Esophagus squamous epithelium (tissue), 5 donors: ENCODE measurements around the gene MTG2. TPM values are rescaled to one million over a fixed set of nuclear protein-coding genes. Genes with fewer than 3 reads are reported as not detected.

Source experiments
- DNase-seq: peaks from one replicate; lab custom pipeline; 2025; lab: John Stamatoyannopoulos, UW
- H3K27ac ChIP-seq, 4 donors: fragments of 200-600 bp; sonication (generic); one replicate each; pipeline ENCODE4 v1.5.1; 2016 to 2019; ENCODE audit warnings: mild to moderate bottlenecking in 1 of 4
- H3K27me3 ChIP-seq, 4 donors: fragments of 200-600 bp; sonication (generic); 1 replicate in 3 of 4; 2 replicates in 1 of 4; pipeline versions ENCODE4 v1.5.1 to v1.6.0; 2017 to 2021; ENCODE audit warnings: antibody characterized with exemption in 1 of 4
- H3K36me3 ChIP-seq, 3 donors: fragments of 200-600 bp; sonication (generic); one replicate each; pipeline ENCODE4 v1.5.1; 2016 to 2019
- H3K4me1 ChIP-seq, 3 donors: fragments of 200-600 bp; sonication (generic); one replicate each; pipeline ENCODE4 v1.5.1; 2017 to 2019
- H3K4me3 ChIP-seq, 4 donors: fragments of 200-600 bp; sonication (generic); 1 replicate in 3 of 4; 2 replicates in 1 of 4; pipeline ENCODE4 v1.5.1; 2016 to 2019; ENCODE audit warnings: mild to moderate bottlenecking in 2 of 4, moderate library complexity in 1 of 4
- H3K9me3 ChIP-seq, 3 donors: fragments of 200-600 bp; sonication (generic); one replicate each; pipeline ENCODE4 v1.5.1; 2016 to 2019
- POLR2A ChIP-seq, 4 donors: fragments of 450-650 bp; IDR thresholded peaks; one replicate each; pipeline ENCODE4 v1.6.1; 2017; ENCODE audit warnings: antibody characterized with exemption in 4 of 4, mild to moderate bottlenecking in 4 of 4, moderate library complexity in 3 of 4
- WGBS, 2 donors: methylation state at CpG; one replicate each; pipeline ENCODE4 v1.1.5; 2018; 5-methylcytosine and 5-hydroxymethylcytosine counted together
- intact Hi-C: fragments of 100-400 bp; cut with DNase I; formaldehyde crosslinking; loops from one replicate; pipeline ENCODE4 v1.15.0; 2022
- total RNA-seq, 4 donors: library from RNA; depleted of rRNA; stranded (reverse); fragments of >200 nt; gene quantifications; one replicate each; pipeline ENCODE4 v1.1.0, GENCODE V29; 2016
- TF ChIP-seq, protein P1 (sequence below), 6 experiments: fragments of 450-650 bp in 4 of 6; fragments of 200-600 bp in 2 of 6; sonication (generic) in 2 of 6; IDR thresholded peaks; one replicate each; pipeline ENCODE4 v1.5.1; 2016 to 2019; ENCODE audit warnings: antibody characterized with exemption in 6 of 6, mild to moderate bottlenecking in 4 of 6, moderate library complexity in 4 of 6
- donor health status: DM: yes; HTN: yes; CAD: no.

MTG2 gene
- total RNA-seq, 4 donors from 2014 or later: 17.4 to 25.5 (median 21.7) TPM

DNA sequence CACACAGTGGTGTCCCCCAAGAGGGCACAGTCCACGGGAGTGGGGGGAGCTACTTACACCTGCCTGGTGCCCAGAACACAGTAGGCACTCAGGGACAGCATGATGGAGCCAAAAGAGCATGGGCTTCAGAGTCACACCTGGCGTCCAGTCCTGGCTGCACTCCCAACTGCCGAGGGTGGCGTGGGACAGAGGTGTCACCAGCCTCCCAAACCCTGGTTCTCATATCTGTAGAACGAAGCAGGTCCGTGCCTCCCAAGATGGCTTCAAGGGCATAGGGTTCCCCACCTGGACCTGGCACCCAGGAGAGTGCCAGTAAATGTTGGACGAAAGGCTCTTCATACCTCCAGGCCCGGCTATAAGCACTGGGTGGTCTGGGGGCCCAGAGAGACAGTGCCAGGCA lies 28.4 kb downstream of the MTG2 start:
- Histone ChIP-seq H3K36me3 (no peaks in the 10 kb centered on the region), H3K9me3 (no peaks in the 10 kb centered on the region), H3K4me3 (no peak overlapping the region), H3K27ac (no peak overlapping the region), H3K4me1 (no peaks in the 10 kb centered on the region), H3K27me3 (peaks cover 0 to 71% (median 2%) of the 10 kb centered on the region in 4 donors)
- TF ChIP-seq, protein P1, sequence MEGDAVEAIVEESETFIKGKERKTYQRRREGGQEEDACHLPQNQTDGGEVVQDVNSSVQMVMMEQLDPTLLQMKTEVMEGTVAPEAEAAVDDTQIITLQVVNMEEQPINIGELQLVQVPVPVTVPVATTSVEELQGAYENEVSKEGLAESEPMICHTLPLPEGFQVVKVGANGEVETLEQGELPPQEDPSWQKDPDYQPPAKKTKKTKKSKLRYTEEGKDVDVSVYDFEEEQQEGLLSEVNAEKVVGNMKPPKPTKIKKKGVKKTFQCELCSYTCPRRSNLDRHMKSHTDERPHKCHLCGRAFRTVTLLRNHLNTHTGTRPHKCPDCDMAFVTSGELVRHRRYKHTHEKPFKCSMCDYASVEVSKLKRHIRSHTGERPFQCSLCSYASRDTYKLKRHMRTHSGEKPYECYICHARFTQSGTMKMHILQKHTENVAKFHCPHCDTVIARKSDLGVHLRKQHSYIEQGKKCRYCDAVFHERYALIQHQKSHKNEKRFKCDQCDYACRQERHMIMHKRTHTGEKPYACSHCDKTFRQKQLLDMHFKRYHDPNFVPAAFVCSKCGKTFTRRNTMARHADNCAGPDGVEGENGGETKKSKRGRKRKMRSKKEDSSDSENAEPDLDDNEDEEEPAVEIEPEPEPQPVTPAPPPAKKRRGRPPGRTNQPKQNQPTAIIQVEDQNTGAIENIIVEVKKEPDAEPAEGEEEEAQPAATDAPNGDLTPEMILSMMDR (IDR thresholded peaks at IDR 0.05): no peak
- no peak for TF ChIP-seq POLR2A (IDR thresholded peaks at IDR 0.05)
- intact Hi-C loops: no loop called here
- 100% methylated on average over 1 of the region's 8 CpGs; no CpG with 5 or more reads in 1 of the 2 donors for WGBS, 2 donors
- no peak for DNase-seq

DNA sequence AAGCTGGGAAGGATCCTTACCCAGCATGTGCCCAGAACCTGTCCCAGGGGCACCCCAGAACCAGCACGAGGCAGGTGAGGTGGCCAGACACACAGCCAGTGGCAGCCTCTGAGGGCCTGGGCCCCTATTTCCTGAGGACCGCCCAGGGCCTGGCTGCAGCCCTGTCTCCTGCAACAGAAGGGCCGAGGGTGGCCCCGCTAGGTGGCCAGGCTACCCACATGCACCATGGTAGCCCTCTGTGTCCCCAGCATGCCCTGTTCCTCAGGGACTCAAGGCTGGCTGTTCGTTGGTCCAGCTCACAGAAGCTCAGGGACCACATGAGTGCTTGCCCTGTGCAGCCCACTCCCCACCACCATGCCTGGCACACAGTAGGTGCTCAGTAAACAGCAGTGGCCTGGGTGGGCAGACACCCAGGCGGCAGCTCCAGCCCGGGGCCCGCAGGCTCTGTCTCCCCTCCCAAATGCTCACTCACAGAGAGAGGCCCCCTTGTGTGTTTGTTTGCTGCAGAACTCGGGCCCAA lies 29.0 kb downstream of the MTG2 start:
- H3K36me3 ChIP-seq: no peaks in the 10 kb centered on the region
- no peak overlapping the region for H3K4me3 ChIP-seq
- TF ChIP-seq, protein P1 (IDR thresholded peaks at IDR 0.05): no peak
- no peak for TF ChIP-seq POLR2A (IDR thresholded peaks at IDR 0.05)
- H3K27ac ChIP-seq: no peak overlapping the region
- H3K27me3 ChIP-seq: peaks cover 0 to 77% (median 5%) of the 10 kb centered on the region in 4 donors
- no peak for DNase-seq
- WGBS, 2 donors: 35% methylated on average over 5 of the region's 9 CpGs; no CpG with 5 or more reads in 1 of the 2 donors
- H3K4me1 ChIP-seq: no peaks in the 10 kb centered on the region
- no peaks in the 10 kb centered on the region for H3K9me3 ChIP-seq
- intact Hi-C loops: no loop called here

DNA sequence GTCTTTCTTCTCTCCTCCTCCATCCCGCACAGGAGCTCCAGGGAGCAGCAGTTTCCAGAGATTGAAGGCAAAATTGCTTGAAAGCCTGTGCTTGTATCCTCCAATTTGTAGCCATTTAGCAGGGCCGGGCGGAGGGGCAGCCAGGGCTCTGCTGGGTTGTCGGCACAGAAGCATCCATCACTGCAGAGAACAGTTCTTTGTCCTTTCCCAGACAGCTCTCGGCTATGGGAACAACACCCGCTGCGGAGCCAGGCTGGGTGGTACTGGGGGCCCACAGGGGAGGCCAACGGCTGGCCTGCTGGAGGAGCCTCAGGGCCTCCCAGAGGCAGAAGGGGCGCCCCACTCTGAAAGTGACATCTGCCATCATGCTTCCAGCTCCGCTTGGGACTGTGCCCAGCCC lies 29.5 kb downstream of the MTG2 start:
- DNase-seq: no peak
- no peak overlapping the region for H3K27ac ChIP-seq
- no peaks in the 10 kb centered on the region for H3K9me3 ChIP-seq
- H3K4me1 ChIP-seq: no peaks in the 10 kb centered on the region
- peaks cover 0 to 82% (median 5%) of the 10 kb centered on the region in 4 donors for H3K27me3 ChIP-seq
- H3K36me3 ChIP-seq: no peaks in the 10 kb centered on the region
- WGBS, 2 donors: 27% methylated on average over 3 of the region's 10 CpGs; no CpG with 5 or more reads in 1 of the 2 donors
- no peak overlapping the region for H3K4me3 ChIP-seq
- intact Hi-C loops: no loop called here
- TF ChIP-seq, protein P1 (IDR thresholded peaks at IDR 0.05): no peak
- no peak for TF ChIP-seq POLR2A (IDR thresholded peaks at IDR 0.05)

DNA sequence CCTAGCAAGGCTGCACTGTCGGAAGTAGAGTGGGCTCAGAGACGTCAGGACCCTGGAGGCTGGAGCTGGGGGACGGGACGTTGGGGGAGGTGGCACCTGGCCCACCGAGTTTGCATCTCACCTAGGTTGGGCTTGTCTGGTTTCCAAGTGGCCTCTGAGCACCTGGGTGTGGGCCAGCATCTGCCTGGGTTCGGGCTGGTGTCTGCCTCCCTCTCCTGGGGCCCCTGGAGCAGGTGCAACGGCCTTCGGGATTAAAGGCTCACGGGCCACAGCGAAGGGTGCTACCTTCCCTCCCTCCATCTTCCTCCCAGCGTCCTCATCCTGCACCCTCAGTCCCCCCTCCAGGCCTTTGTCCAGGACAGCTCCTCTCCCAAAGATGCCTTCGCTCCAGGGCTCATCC lies 31.2 kb downstream of the MTG2 start:
- Histone ChIP-seq H3K4me1 (peaks cover 0 to 3% (median under 1%) of the 10 kb centered on the region in 3 donors), H3K27me3 (peaks cover 7 to 91% (median 13%) of the 10 kb centered on the region in 4 donors), H3K9me3 (no peaks in the 10 kb centered on the region), H3K27ac (no peak overlapping the region), H3K4me3 (no peak overlapping the region), H3K36me3 (no peaks in the 10 kb centered on the region)
- 41 to 46% methylated on average over 7 to 8 of the region's 12 CpGs for WGBS, 2 donors
- intact Hi-C loops: no loop called here
- TF ChIP-seq, protein P1 (IDR thresholded peaks at IDR 0.05): no peak
- no peak for TF ChIP-seq POLR2A (IDR thresholded peaks at IDR 0.05)
- DNase-seq: no peak

DNA sequence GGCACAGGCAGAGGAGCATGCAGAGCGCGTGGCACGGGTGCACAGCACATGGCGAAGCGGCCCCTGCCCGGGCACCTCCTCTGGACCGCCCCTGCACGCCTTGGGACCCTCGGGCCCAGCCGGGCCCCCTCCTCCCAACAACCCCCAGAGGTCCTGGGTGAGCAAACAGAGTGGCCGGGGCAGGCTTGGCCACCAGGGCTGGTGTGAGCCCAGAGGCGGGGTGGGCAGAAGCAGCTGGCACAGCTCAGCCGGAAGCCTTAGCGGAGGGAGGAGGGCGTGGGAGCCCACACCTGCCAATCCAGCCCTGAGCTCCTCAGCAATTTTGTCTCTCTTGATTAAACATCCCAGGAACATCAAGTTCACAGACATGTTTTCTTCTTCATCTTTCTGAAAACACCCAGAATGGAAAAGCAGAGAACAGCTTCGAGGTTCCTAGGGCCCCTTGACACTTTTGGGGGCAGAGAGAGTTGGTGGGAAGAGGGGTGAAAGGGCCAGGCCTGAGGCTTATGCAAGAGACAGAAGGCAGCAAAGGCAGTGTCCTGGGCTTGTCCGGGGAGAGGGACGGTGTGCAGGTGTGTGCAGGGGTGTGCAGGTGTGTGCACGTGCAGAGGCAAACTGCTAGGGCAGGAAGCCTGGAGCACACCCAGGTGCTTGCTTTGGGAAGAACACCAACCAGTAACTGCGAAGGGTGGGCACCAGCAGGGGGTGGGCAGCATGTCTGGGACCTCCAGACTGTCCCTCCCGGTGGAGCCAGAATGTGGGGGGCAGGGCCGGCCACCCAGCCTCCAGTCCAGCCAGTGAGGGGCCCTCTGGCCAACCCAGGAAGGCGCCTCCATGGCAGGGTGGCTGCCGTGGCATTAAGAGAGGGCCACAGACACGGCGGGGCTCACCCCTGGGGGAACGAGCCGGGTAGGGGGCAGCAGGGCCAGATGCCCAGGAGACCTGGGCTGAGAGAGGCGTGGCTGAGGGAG lies 32.5 kb downstream of the MTG2 start:
- Histone ChIP-seq H3K4me3 (no peak overlapping the region), H3K9me3 (no peaks in the 10 kb centered on the region), H3K27me3 (peaks cover 7 to 91% (median 16%) of the 10 kb centered on the region in 4 donors), H3K27ac (no peak overlapping the region), H3K36me3 (no peaks in the 10 kb centered on the region), H3K4me1 (peaks cover 5 to 14% (median 12%) of the 10 kb centered on the region in 3 donors)
- intact Hi-C loops: no loop called here
- 20 to 51% methylated on average over 2 to 8 of the region's 29 CpGs for WGBS, 2 donors
- DNase-seq: no peak
- TF ChIP-seq POLR2A (IDR thresholded peaks at IDR 0.05): no peak
- TF ChIP-seq, protein P1 (IDR thresholded peaks at IDR 0.05): no peak
